K562 (cell line): ENCODE measurements around the gene ERGIC1. TPM values are rescaled to one million over a fixed set of nuclear protein-coding genes. Genes with fewer than 3 reads are reported as not detected.
A peak's percentile ranks its signal among the peaks of the same experiment; 100 is the strongest.

Experiments
- ATAC-seq: fragments of 200-7000 bp; cut with Tn5 transposase; 3 replicates; pipeline ENCODE4 v1.9.1; 2020; ENCODE audit warnings: moderate library complexity
- BruUV-seq: library from RNA; stranded (reverse); fragments of 400-500 nt; replicated peaks from 2 replicates; lab custom pipeline; 2021; lab: Mats Ljungman, UMichigan
- CTCF ChIA-PET: fragments of 300-600 bp; formaldehyde crosslinking; extraction: SDS; loops from one replicate; lab custom pipeline; 2021; ENCODE audit warnings: low intra/inter-chr PET ratio; lab: Yijun Ruan, JAX
- POLR2A ChIA-PET: fragments of 300-600, 350-650 bp; sonication (Branson Sonifier 250); formaldehyde crosslinking; extraction: SDS; loops from one replicate; lab custom pipeline; 2021; ENCODE audit warnings: antibody characterized with exemption, inconsistent platforms; lab: Yijun Ruan, JAX
- DNase-seq, 4 experiments: peaks; one replicate each; pipeline versions ENCODE4 v3.0.0 to v3.0.0-alpha.2; 2011 to 2018; ENCODE audit warnings: low spot score in 3 of 4, mixed read lengths in 3 of 4; ENCODE audit errors: extremely low read depth in 1 of 4
- FAIRE-seq: peaks from 2 replicates; lab custom pipeline; 2011; peaks lifted over from hg19 to GRCh38; lab: Jason Lieb, UNC
- H2AFZ ChIP-seq: 2 replicates; pipeline ENCODE4 v1.6.0; 2011; ENCODE audit warnings: low read depth, low read length, control low read depth, inconsistent platforms
- H3K27ac ChIP-seq: fragments of 200-600 bp; 3 replicates; pipeline ENCODE4 v1.8.0; 2011; ENCODE audit warnings: low read depth, mild to moderate bottlenecking, control low read depth, inconsistent platforms, low read length, moderate library complexity, mixed read lengths; ENCODE audit errors: extremely low read depth
- H3K27me3 ChIP-seq, 2 experiments: fragments of 300-600 bp in 1 of 2; 2 replicates in 1 of 2; 3 replicates in 1 of 2; pipeline versions ENCODE4 v1.6.0 to v1.8.0; 2011; ENCODE audit warnings: inconsistent platforms in 2 of 2, low read length in 2 of 2, mild to moderate bottlenecking in 1 of 2, mixed read lengths in 1 of 2, moderate library complexity in 1 of 2; ENCODE audit not compliant: control insufficient read depth in 2 of 2, insufficient read depth in 2 of 2
- H3K36me3 ChIP-seq: fragments of 300-600 bp; 3 replicates; pipeline ENCODE4 v1.8.0; 2011; ENCODE audit warnings: mild to moderate bottlenecking, low read length, inconsistent platforms; ENCODE audit not compliant: control insufficient read depth, insufficient read depth
- H3K4me1 ChIP-seq, 2 experiments: fragments of 200-600 bp in 1 of 2; replicated peaks in 1 of 2; 2 replicates in 1 of 2; 3 replicates in 1 of 2; pipeline versions ENCODE4 v1.5.1 to v1.8.0; 2011; ENCODE audit warnings: inconsistent platforms in 2 of 2, low read length in 2 of 2, mild to moderate bottlenecking in 1 of 2, mixed read lengths in 1 of 2, moderate library complexity in 1 of 2; ENCODE audit not compliant: control insufficient read depth in 2 of 2, insufficient read depth in 2 of 2
- H3K4me2 ChIP-seq: 2 replicates; pipeline ENCODE4 v1.6.1; 2011; ENCODE audit warnings: low read length, control low read depth, inconsistent platforms, mixed read lengths; ENCODE audit not compliant: insufficient read depth
- H3K4me3 ChIP-seq: fragments of 200-600 bp; sonication (generic), shearing (Covaris generic); 2 replicates; pipeline ENCODE4 v1.5.1; 2016; ENCODE audit warnings: control low read depth, inconsistent platforms
- H3K79me2 ChIP-seq: fragments of 200-600 bp; 3 replicates; pipeline ENCODE4 v1.8.0; 2011; ENCODE audit warnings: low read length, inconsistent platforms; ENCODE audit not compliant: control insufficient read depth, insufficient read depth
- H3K9ac ChIP-seq, 2 experiments: 2 replicates each; pipeline versions ENCODE4 v1.6.0 to v1.6.1; 2011; ENCODE audit warnings: low read depth in 2 of 2, low read length in 2 of 2, control low read depth in 1 of 2, inconsistent platforms in 1 of 2, mild to moderate bottlenecking in 1 of 2, mixed read lengths in 1 of 2; ENCODE audit not compliant: insufficient read depth in 1 of 2
- H3K9me1 ChIP-seq: one replicate; pipeline ENCODE4 v1.6.0; 2011; ENCODE audit warnings: inconsistent platforms, mild to moderate bottlenecking, low read length, moderate library complexity; ENCODE audit not compliant: control insufficient read depth, insufficient read depth
- H3K9me3 ChIP-seq: replicated peaks from 2 replicates; pipeline ENCODE4 v1.5.1; 2011; ENCODE audit warnings: low read depth, low read length, inconsistent platforms; ENCODE audit not compliant: control insufficient read depth, insufficient read depth
- H4K20me1 ChIP-seq: replicated peaks from 2 replicates; pipeline ENCODE4 v1.6.1; 2011; ENCODE audit warnings: low read length, inconsistent platforms, mixed read lengths; ENCODE audit not compliant: control insufficient read depth, insufficient read depth
- ATF4 ChIP-seq: fragments of 450-650 bp; formaldehyde crosslinking; IDR thresholded peaks from 2 replicates; pipeline ENCODE4 v1.4.0; 2022; ENCODE audit warnings: mild to moderate bottlenecking, moderate library complexity
- BRCA1 ChIP-seq, 2 experiments: fragments of 450-650 bp in 1 of 2; sonication (generic) in 1 of 2; formaldehyde crosslinking in 1 of 2; IDR thresholded peaks; 2 replicates each; pipeline versions ENCODE4 v1.5.0 to v1.6.1; 2017 to 2020; ENCODE audit warnings: mild to moderate bottlenecking in 1 of 2, missing genetic modification reagents in 1 of 2
- GMEB1 ChIP-seq: fragments of 250-450 bp; sonication (Bioruptor Pico); IDR thresholded peaks from 2 replicates; pipeline ENCODE4 v1.4.0; 2020; ENCODE audit warnings: mild to moderate bottlenecking
- MAFG ChIP-seq: fragments of 450-650 bp; conservative IDR thresholded peaks from 2 replicates; pipeline ENCODE4 v1.6.1; 2016; ENCODE audit warnings: missing genetic modification characterization, missing compliant biosample characterization
- NFXL1 ChIP-seq: fragments of 450-650 bp; formaldehyde crosslinking; IDR thresholded peaks from 2 replicates; pipeline ENCODE4 v1.4.0; 2021; ENCODE audit warnings: mild to moderate bottlenecking
- TAF7 ChIP-seq: fragments of 450-650 bp; IDR thresholded peaks from 2 replicates; pipeline ENCODE4 v1.6.1; 2016; ENCODE audit warnings: missing genetic modification characterization, missing compliant biosample characterization
- VEZF1 ChIP-seq: fragments of 200-800 bp; sonication (Bioruptor generic); IDR thresholded peaks from 2 replicates; pipeline ENCODE4 v1.6.1; 2017; ENCODE audit warnings: missing genetic modification characterization, missing compliant biosample characterization
- ZNF239 ChIP-seq: fragments of 250-450 bp; sonication (Bioruptor Pico); IDR thresholded peaks from 2 replicates; pipeline ENCODE4 v1.4.0; 2020; ENCODE audit warnings: mild to moderate bottlenecking
- ZNF707 ChIP-seq: fragments of 250-450 bp; sonication (Bioruptor Pico); conservative IDR thresholded peaks from 2 replicates; pipeline ENCODE4 v1.8.0; 2022; ENCODE audit warnings: inconsistent platforms, mild to moderate bottlenecking, moderate library complexity
- WGBS: fragments of 100-300 bp; shearing (Covaris generic); methylation state at CpG from one replicate; pipeline ENCODE4 v1.1.6; 2016; ENCODE audit warnings: low coverage, mixed read lengths; ENCODE audit not compliant: insufficient coverage; ENCODE audit errors: missing lambda C conversion rate; 5-methylcytosine and 5-hydroxymethylcytosine counted together
- in situ Hi-C: fragments of 300-500 bp; cut with MboI; formaldehyde crosslinking; loops from 4 replicates; pipeline ENCODE4 v1.15.0; 2018; ENCODE audit warnings: inconsistent platforms, mixed read lengths
- intact Hi-C: fragments of 100-400 bp; cut with micrococcal nuclease; formaldehyde crosslinking; loops from 2 replicates; pipeline ENCODE4 v1.14.2; 2022
- polyA plus RNA-seq, 8 experiments: library from polyadenylated mRNA; depleted of rRNA in 4 of 8; stranded (reverse) in 5 of 8; unstranded in 3 of 8; fragments of >200 nt; fragmentation: Nextera tagmentation in 2 of 8; fragmentation: Illumina TruSeq in 1 of 8; extraction: Ambion mirVana in 2 of 8; extraction: Trizol in 1 of 8; gene quantifications; 2 replicates each; pipeline versions ENCODE4 v1.2.1 to v1.2.3, GENCODE V29; 2011 to 2014; ENCODE audit warnings: inconsistent platforms in 1 of 8, missing spikeins in 1 of 8
- total RNA-seq, 7 experiments: library from RNA; depleted of rRNA in 6 of 7; stranded (reverse); fragments of >200 nt in 6 of 7; fragmentation: Illumina TruSeq in 2 of 7; extraction: Trizol in 2 of 7; gene quantifications; 2 replicates each; pipeline versions ENCODE4 v1.2.1 to v1.2.3, GENCODE V29; 2011 to 2021; ENCODE audit warnings: low replicate concordance in 1 of 7

ERGIC1 gene
- total and polyA plus RNA-seq, 9 of the 15 experiments (the other 6 are each of a cell fraction or from before 2014, with no cell fraction given): 5.5 to 68.4 (median 36.4) TPM

GRCh38 chr5:172830275-172830799, 3.7 kb upstream of the ERGIC1 start:
- intact Hi-C loops (no loop called here), in situ Hi-C loops (no loop called here)
- TF ChIP-seq NFXL1 (CRISPR knock-in tag): no peak
- Histone ChIP-seq H3K36me3 (no peaks in the 10 kb centered on the region), H3K4me1 (peaks cover 12 to 25% of the 10 kb centered on the region in 2 experiments), H3K4me3 (no peak overlapping the region), H3K9ac (no peak overlapping the region), H3K9me3 (peaks cover 5% of the 10 kb centered on the region; the same call in 1 of the 2 replicates), H3K27me3 (no peaks in the 10 kb centered on the region), H4K20me1 (no peaks in the 10 kb centered on the region), H3K4me2 (no peak overlapping the region), H3K79me2 (peaks cover 12% of the 10 kb centered on the region), H3K27ac (no peak overlapping the region), H3K9me1 (no peaks in the 10 kb centered on the region), H2AFZ (no peak overlapping the region)
- no TSS peak for BruUV-seq
- DNase-seq (no peak), ATAC-seq (no peak), FAIRE-seq (no peak)
- ChIA-PET POLR2A (interaction anchor here (0.6 to 1.6 kb wide), 3 partner anchors 22 to 281 kb away, joined by 3 to 13 read pairs (median 7); partner anchors contain the start of gene DUSP1), CTCF (no interaction called here)
- 67% methylated on average over 1 of the region's 1 CpG for WGBS

GRCh38 chr5:172830876-172831662, 3.0 kb upstream of the ERGIC1 start:
- Histone ChIP-seq H3K27ac (no peak overlapping the region), H3K79me2 (peaks cover 17% of the 10 kb centered on the region), H3K4me3 (no peak overlapping the region), H3K36me3 (no peaks in the 10 kb centered on the region; the same call in 2 of the 3 replicates), H4K20me1 (no peaks in the 10 kb centered on the region), H3K4me1 (peaks cover 12 to 31% of the 10 kb centered on the region in 2 experiments), H3K9me3 (0 out of 2 replicates have a peak, but pooled peaks cover under 1% of the 10 kb centered on the region), H2AFZ (peak overlapping the region; percentile 73), H3K4me2 (no peak overlapping the region), H3K9ac (peak overlapping the region in 1 of 2 experiments; percentile 62; a peak in 1 of 4 replicates), H3K9me1 (no peaks in the 10 kb centered on the region), H3K27me3 (no peaks in the 10 kb centered on the region)
- POLR2A ChIA-PET: interaction anchor here (1.2 to 1.7 kb wide), 3 partner anchors 14 to 60 kb away, joined by 3 to 10 read pairs (median 7); partner anchors contain the start of gene DUSP1
- FAIRE-seq (no peak), ATAC-seq (no peak), DNase-seq (no peak)
- BruUV-seq: no TSS peak
- intact Hi-C loops: no loop called here
- in situ Hi-C loops: no loop called here
- CTCF ChIA-PET: no interaction called here
- 59% methylated on average over 14 of the region's 14 CpGs for WGBS
- TF ChIP-seq BRCA1 (IDR thresholded peaks at IDR 0.05): no peak
- no peak for TF ChIP-seq BRCA1 (CRISPR knock-in tag; IDR thresholded peaks at IDR 0.05)
- no peak for TF ChIP-seq GMEB1 (CRISPR knock-in tag)
- no peak for TF ChIP-seq TAF7 (tag)
- no peak for TF ChIP-seq ATF4 (CRISPR knock-in tag)
- no peak for TF ChIP-seq VEZF1
- TF ChIP-seq ZNF707 (CRISPR knock-in tag): no peak
- TF ChIP-seq MAFG (tag): no peak
- no peak for TF ChIP-seq ZNF239 (CRISPR knock-in tag)
